A673 (cell line): ENCODE measurements around the gene ZNF813.
"Not testable (repeated sequence)": the region's sequence is repeated elsewhere in the genome, so short reads cannot be mapped to it uniquely, and the experiment has no call there.

Experiments
- EZH2 ChIP-seq: fragments of 200-600 bp; sonication (generic); IDR thresholded peaks from 2 replicates; pipeline ENCODE4 v1.6.1; 2017; ENCODE audit warnings: borderline replicate concordance, low read depth, mild to moderate bottlenecking, mixed read lengths, antibody characterized with exemption, low read length; ENCODE audit not compliant: poor library complexity, severe bottlenecking
- TF ChIP-seq, protein P1 (sequence below): fragments of 300-800, 200-600 bp; sonication (generic); conservative IDR thresholded peaks from 2 replicates; pipeline ENCODE4 v1.5.1; 2017; ENCODE audit warnings: low read depth, mild to moderate bottlenecking, antibody characterized with exemption, low read length, moderate library complexity, mixed read lengths

DNA sequence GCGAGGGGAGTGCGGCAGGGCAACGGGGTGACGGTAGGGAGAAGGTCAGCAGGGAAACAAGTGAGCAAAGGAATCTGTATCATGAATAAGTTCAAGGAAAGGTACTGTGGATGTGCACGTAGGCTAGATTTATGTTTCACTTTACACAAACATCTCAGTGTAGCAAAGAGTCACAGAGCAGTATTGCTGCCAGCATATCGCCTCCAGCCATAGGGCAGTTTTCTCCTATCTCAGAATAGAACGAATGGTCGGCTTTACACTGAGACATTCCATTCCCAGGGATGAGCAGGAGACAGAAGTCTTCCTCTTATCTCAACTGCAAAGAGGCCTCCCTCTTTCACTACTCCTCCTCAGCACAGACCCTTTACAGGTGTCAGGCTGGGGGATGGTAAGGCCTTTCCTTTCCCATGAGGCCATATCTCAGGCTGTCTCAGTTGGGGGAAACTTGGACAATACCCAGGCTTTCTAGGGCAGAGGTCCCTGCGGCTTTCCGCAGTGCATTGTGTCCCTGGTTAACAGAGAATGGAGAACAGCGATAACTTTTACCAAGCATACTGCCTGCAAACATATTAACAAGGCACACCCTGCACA is 7.3 kb upstream of the ZNF813 start:
- TF ChIP-seq, protein P1, sequence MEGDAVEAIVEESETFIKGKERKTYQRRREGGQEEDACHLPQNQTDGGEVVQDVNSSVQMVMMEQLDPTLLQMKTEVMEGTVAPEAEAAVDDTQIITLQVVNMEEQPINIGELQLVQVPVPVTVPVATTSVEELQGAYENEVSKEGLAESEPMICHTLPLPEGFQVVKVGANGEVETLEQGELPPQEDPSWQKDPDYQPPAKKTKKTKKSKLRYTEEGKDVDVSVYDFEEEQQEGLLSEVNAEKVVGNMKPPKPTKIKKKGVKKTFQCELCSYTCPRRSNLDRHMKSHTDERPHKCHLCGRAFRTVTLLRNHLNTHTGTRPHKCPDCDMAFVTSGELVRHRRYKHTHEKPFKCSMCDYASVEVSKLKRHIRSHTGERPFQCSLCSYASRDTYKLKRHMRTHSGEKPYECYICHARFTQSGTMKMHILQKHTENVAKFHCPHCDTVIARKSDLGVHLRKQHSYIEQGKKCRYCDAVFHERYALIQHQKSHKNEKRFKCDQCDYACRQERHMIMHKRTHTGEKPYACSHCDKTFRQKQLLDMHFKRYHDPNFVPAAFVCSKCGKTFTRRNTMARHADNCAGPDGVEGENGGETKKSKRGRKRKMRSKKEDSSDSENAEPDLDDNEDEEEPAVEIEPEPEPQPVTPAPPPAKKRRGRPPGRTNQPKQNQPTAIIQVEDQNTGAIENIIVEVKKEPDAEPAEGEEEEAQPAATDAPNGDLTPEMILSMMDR: not testable (repeated sequence)
- not testable (repeated sequence) for TF ChIP-seq EZH2
